Liver (tissue), 9 donors: Measurements from ENCODE around the gene SLC25A22. TPM values are rescaled to one million over a fixed set of nuclear protein-coding genes. Genes with fewer than 3 reads are reported as not detected.

Experiments used
- DNase-seq: peaks from one replicate; pipeline ENCODE4 v3.0.0-alpha.2; 2017; ENCODE audit warnings: low spot score
- H3K27ac ChIP-seq, 2 donors: one replicate each; pipeline ENCODE4 v1.7.0; 2013; ENCODE audit warnings: inconsistent platforms in 2 of 2, low read length in 2 of 2, control low read depth in 1 of 2, low read depth in 1 of 2, mild to moderate bottlenecking in 1 of 2
- H3K27me3 ChIP-seq, 4 donors: one replicate each; pipeline versions ENCODE4 v1.6.1 to v1.7.0; 2013; ENCODE audit warnings: low read length in 3 of 4, inconsistent platforms in 1 of 4, mild to moderate bottlenecking in 1 of 4, moderate library complexity in 1 of 4; ENCODE audit not compliant: control insufficient read depth in 4 of 4, insufficient read depth in 4 of 4
- H3K36me3 ChIP-seq, 4 donors: one replicate each; pipeline versions ENCODE4 v1.6.1 to v1.7.0; 2013; ENCODE audit warnings: low read length in 3 of 4, mild to moderate bottlenecking in 3 of 4, low read depth in 1 of 4, moderate library complexity in 1 of 4; ENCODE audit not compliant: control insufficient read depth in 4 of 4, insufficient read depth in 3 of 4
- H3K4me1 ChIP-seq, 4 donors: one replicate each; pipeline versions ENCODE4 v1.6.1 to v1.7.0; 2013; ENCODE audit warnings: low read length in 3 of 4, mild to moderate bottlenecking in 3 of 4, moderate library complexity in 1 of 4; ENCODE audit not compliant: control insufficient read depth in 4 of 4, insufficient read depth in 4 of 4
- H3K4me3 ChIP-seq, 3 donors: one replicate each; pipeline versions ENCODE4 v1.6.1 to v1.7.0; 2013; ENCODE audit warnings: low read length in 3 of 3, control low read depth in 1 of 3, low read depth in 1 of 3, mild to moderate bottlenecking in 1 of 3
- H3K9ac ChIP-seq, 2 donors: one replicate each; pipeline ENCODE4 v1.7.0; 2013; ENCODE audit warnings: low read length in 2 of 2, mild to moderate bottlenecking in 2 of 2, moderate library complexity in 2 of 2, control low read depth in 1 of 2, low read depth in 1 of 2
- H3K9me3 ChIP-seq, 4 donors: one replicate each; pipeline versions ENCODE4 v1.6.1 to v1.7.0; 2013; ENCODE audit warnings: low read length in 3 of 4; ENCODE audit not compliant: control insufficient read depth in 4 of 4
- CTCF ChIP-seq: fragments of 150-350 bp; IDR thresholded peaks from 2 replicates; pipeline ENCODE4 v1.5.1; 2017; ENCODE audit warnings: improper control_type of control experiment, low read depth, low read length; ENCODE audit not compliant: missing input control
- EGR1 ChIP-seq, 2 donors: IDR thresholded peaks; 2 replicates each; pipeline ENCODE4 v1.6.1; 2016 to 2018; ENCODE audit warnings: antibody characterized with exemption in 2 of 2, low read depth in 2 of 2
- FOXA1 ChIP-seq: IDR thresholded peaks from 2 replicates; pipeline ENCODE4 v1.6.1; 2016; ENCODE audit warnings: antibody characterized with exemption
- FOXA2 ChIP-seq: IDR thresholded peaks from 2 replicates; pipeline ENCODE4 v1.6.1; 2016; ENCODE audit warnings: antibody characterized with exemption
- GABPA ChIP-seq, 2 donors: IDR thresholded peaks in 1 of 2; conservative IDR thresholded peaks in 1 of 2; 2 replicates each; pipeline ENCODE4 v1.6.1; 2016; ENCODE audit warnings: antibody characterized with exemption in 2 of 2, mild to moderate bottlenecking in 1 of 2, moderate library complexity in 1 of 2
- HNF4A ChIP-seq, 2 donors: conservative IDR thresholded peaks; 2 replicates each; pipeline ENCODE4 v1.6.1; 2016; ENCODE audit warnings: antibody characterized with exemption in 2 of 2, mild to moderate bottlenecking in 2 of 2
- HNF4G ChIP-seq: IDR thresholded peaks from 2 replicates; pipeline ENCODE4 v1.6.1; 2016; ENCODE audit warnings: antibody characterized with exemption
- JUND ChIP-seq, 2 donors: IDR thresholded peaks; 2 replicates each; pipeline ENCODE4 v1.6.1; 2016; ENCODE audit warnings: antibody characterized with exemption in 2 of 2
- MAX ChIP-seq: IDR thresholded peaks from 2 replicates; pipeline ENCODE4 v1.6.1; 2016; ENCODE audit warnings: antibody characterized with exemption
- NR2F2 ChIP-seq: IDR thresholded peaks from 2 replicates; pipeline ENCODE4 v1.6.1; 2016; ENCODE audit warnings: antibody characterized with exemption
- RAD21 ChIP-seq, 2 donors: IDR thresholded peaks; 2 replicates each; pipeline ENCODE4 v1.6.1; 2016; ENCODE audit warnings: antibody characterized with exemption in 2 of 2, mild to moderate bottlenecking in 2 of 2
- RXRA ChIP-seq, 2 donors: IDR thresholded peaks; 2 replicates each; pipeline ENCODE4 v1.6.1; 2017 to 2018; ENCODE audit warnings: antibody characterized with exemption in 2 of 2, mild to moderate bottlenecking in 1 of 2
- SP1 ChIP-seq: IDR thresholded peaks from 2 replicates; pipeline ENCODE4 v1.6.1; 2018; ENCODE audit warnings: antibody characterized with exemption, mild to moderate bottlenecking
- TAF1 ChIP-seq: conservative IDR thresholded peaks from 2 replicates; pipeline ENCODE4 v1.6.1; 2016; ENCODE audit warnings: antibody characterized with exemption, mild to moderate bottlenecking
- YY1 ChIP-seq: IDR thresholded peaks from 2 replicates; pipeline ENCODE4 v1.6.1; 2016; ENCODE audit warnings: antibody characterized with exemption, mild to moderate bottlenecking
- WGBS: extraction: QIAGEN DNeasy Blood & Tissue Kit; methylation state at CpG from one replicate; pipeline ENCODE4 v1.1.7; 2013; 5-methylcytosine and 5-hydroxymethylcytosine counted together
- polyA plus RNA-seq, 2 donors: library from polyadenylated mRNA; stranded (reverse) in 1 of 2; unstranded in 1 of 2; fragments of 200-250 nt in 1 of 2; fragments of >200 nt in 1 of 2; fragmentation: Nextera tagmentation in 1 of 2; extraction: Ambion mirVana in 1 of 2; gene quantifications; one replicate each; pipeline versions ENCODE4 v1.2.1 to v1.2.3, GENCODE V29; 2013 to 2015
- total RNA-seq, 2 donors: library from RNA; depleted of rRNA; stranded (reverse); fragments of >200 nt; gene quantifications; one replicate each; pipeline ENCODE4 v1.2.3, GENCODE V29; 2014
- TF ChIP-seq, protein P1 (sequence below): IDR thresholded peaks from 2 replicates; pipeline ENCODE4 v1.6.1; 2016; ENCODE audit warnings: antibody characterized with exemption
- TF ChIP-seq, protein P2 (sequence below): IDR thresholded peaks from 2 replicates; pipeline ENCODE4 v1.6.1; 2016; ENCODE audit warnings: antibody characterized with exemption
- TF ChIP-seq, protein P3 (sequence below): IDR thresholded peaks from 2 replicates; pipeline ENCODE4 v1.6.1; 2016; ENCODE audit warnings: antibody characterized with exemption, mild to moderate bottlenecking
- donor health status: healthy.
- donor health status: healthy.
- donor health status: healthy.
- donor health status: healthy.
- donor health status: healthy.

Gene SLC25A22
- total and polyA plus RNA-seq, 4 donors, result 5.3 to 26.8 (median 12.1) TPM

DNA sequence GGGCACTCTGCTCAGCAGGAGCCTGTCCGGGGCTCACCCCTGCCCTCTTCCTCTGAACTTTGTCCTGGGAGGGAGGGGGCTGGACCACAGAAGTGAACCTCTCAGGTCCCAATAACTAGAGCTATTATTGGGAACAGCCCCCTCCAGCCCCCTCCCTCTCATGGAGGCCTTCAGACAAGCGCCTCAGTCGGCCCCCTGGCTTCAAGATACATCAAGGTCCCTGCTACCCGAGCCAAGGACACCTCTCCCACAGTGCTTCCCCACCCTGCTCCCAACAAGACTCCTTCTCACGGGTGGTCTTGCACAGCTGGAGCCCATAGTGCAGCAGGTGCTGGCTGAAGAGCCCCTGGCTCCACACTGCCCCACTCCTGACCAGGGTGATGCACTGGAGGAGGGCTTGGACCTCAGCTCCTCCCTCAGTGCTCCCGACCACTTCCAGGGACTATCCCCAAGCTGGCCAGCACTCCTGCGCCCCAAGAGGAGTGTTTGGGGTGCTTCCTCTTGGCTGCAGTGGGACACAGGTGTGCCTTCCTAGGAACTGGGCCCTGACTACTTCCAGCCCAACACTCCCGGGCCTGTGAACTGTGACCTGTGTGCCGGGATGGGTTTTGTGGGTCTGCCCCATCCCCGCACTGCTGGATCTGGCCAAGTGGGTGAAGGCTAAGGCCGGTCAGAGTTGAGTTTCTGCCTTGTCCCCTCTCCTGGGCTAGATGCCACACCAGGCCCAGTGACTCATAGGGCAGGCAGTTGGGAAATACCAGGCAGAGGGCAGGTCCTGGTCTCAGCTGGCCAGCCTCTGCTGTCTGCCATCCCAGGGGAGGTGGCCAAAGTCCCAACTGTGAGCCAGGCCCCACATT lies 22.8 kb upstream of the SLC25A22 start:
- no peaks in the 10 kb centered on the region for H3K27me3 ChIP-seq
- peak; percentile 100 for TF ChIP-seq JUND (IDR thresholded peaks at IDR 0.05)
- TF ChIP-seq CTCF, result no peak
- TF ChIP-seq NR2F2, result peak; percentile 79
- TF ChIP-seq, protein P1, sequence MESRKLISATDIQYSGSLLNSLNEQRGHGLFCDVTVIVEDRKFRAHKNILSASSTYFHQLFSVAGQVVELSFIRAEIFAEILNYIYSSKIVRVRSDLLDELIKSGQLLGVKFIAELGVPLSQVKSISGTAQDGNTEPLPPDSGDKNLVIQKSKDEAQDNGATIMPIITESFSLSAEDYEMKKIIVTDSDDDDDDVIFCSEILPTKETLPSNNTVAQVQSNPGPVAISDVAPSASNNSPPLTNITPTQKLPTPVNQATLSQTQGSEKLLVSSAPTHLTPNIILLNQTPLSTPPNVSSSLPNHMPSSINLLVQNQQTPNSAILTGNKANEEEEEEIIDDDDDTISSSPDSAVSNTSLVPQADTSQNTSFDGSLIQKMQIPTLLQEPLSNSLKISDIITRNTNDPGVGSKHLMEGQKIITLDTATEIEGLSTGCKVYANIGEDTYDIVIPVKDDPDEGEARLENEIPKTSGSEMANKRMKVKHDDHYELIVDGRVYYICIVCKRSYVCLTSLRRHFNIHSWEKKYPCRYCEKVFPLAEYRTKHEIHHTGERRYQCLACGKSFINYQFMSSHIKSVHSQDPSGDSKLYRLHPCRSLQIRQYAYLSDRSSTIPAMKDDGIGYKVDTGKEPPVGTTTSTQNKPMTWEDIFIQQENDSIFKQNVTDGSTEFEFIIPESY, result no peak
- peak; percentile 16 to 83 for TF ChIP-seq EGR1 (IDR thresholded peaks at IDR 0.05; ENCODE audit: low read depth in 2 of 2)
- TF ChIP-seq TAF1, result no peak
- peak; percentile 46 to 49 for TF ChIP-seq RAD21 (IDR thresholded peaks at IDR 0.05)
- peak; percentile 86 for TF ChIP-seq MAX
- peak; percentile 62 for TF ChIP-seq YY1
- peak; percentile 98 to 100 for TF ChIP-seq RXRA (IDR thresholded peaks at IDR 0.05)
- peak; percentile 91 to 96 for TF ChIP-seq HNF4A (conservative IDR thresholded peaks at IDR 0.05)
- TF ChIP-seq SP1, result peak; percentile 99
- peak; percentile 77 for TF ChIP-seq HNF4G
- TF ChIP-seq, protein P2, sequence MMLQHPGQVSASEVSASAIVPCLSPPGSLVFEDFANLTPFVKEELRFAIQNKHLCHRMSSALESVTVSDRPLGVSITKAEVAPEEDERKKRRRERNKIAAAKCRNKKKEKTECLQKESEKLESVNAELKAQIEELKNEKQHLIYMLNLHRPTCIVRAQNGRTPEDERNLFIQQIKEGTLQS, result peak; percentile 99
- TF ChIP-seq, protein P3, sequence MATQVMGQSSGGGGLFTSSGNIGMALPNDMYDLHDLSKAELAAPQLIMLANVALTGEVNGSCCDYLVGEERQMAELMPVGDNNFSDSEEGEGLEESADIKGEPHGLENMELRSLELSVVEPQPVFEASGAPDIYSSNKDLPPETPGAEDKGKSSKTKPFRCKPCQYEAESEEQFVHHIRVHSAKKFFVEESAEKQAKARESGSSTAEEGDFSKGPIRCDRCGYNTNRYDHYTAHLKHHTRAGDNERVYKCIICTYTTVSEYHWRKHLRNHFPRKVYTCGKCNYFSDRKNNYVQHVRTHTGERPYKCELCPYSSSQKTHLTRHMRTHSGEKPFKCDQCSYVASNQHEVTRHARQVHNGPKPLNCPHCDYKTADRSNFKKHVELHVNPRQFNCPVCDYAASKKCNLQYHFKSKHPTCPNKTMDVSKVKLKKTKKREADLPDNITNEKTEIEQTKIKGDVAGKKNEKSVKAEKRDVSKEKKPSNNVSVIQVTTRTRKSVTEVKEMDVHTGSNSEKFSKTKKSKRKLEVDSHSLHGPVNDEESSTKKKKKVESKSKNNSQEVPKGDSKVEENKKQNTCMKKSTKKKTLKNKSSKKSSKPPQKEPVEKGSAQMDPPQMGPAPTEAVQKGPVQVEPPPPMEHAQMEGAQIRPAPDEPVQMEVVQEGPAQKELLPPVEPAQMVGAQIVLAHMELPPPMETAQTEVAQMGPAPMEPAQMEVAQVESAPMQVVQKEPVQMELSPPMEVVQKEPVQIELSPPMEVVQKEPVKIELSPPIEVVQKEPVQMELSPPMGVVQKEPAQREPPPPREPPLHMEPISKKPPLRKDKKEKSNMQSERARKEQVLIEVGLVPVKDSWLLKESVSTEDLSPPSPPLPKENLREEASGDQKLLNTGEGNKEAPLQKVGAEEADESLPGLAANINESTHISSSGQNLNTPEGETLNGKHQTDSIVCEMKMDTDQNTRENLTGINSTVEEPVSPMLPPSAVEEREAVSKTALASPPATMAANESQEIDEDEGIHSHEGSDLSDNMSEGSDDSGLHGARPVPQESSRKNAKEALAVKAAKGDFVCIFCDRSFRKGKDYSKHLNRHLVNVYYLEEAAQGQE, result peak; percentile 79
- TF ChIP-seq GABPA (IDR thresholded peaks at IDR 0.05 in 1 of 2, conservative IDR thresholded peaks at IDR 0.05 in 1 of 2), result peak in 1 of 2 donors; percentile 66
- peak; percentile 72 for TF ChIP-seq FOXA1
- TF ChIP-seq FOXA2, result no peak
- peak overlapping the region; percentile 92 to 99 (median 98) for H3K4me3 ChIP-seq
- peak overlapping the region; percentile 87 to 95 for H3K27ac ChIP-seq
- DNase-seq, result no peak
- peak overlapping the region; percentile 62 to 85 for H3K9ac ChIP-seq
- peaks cover 0 to 18% (median 3%) of the 10 kb centered on the region in 4 donors for H3K36me3 ChIP-seq
- WGBS, result 19% methylated on average over 11 of the region's 11 CpGs
- peaks cover 36 to 62% (median 50%) of the 10 kb centered on the region in 4 donors for H3K4me1 ChIP-seq
- H3K9me3 ChIP-seq, result no peaks in the 10 kb centered on the region
